ENCODE data around the gene RTEL1. TPM values are rescaled to one million over a fixed set of nuclear protein-coding genes. Genes with fewer than 3 reads are reported as not detected.

The RTEL1 gene
- total RNA-seq, 4 donors from 2014 or later, result 14.1 to 87.4 (median 54.2) TPM

- H3K27me3 ChIP-seq, result no peaks in the 10 kb centered on the region
- no peaks in the 10 kb centered on the region for H3K9me3 ChIP-seq
- no peak overlapping the region for H3K27ac ChIP-seq
- no peak for DNase-seq
- 90 to 95% methylated on average over 3 to 13 of the region's 26 CpGs for WGBS, 2 donors
- TF ChIP-seq POLR2A (IDR thresholded peaks at IDR 0.05) (no peak), CTCF (IDR thresholded peaks at IDR 0.05) (no peak)
- H3K4me3 ChIP-seq (replicated peaks in 1 of 3), result no peak overlapping the region
- H3K4me1 ChIP-seq, result peaks cover 8% of the 10 kb centered on the region in 2 donors
- intact Hi-C loops (cut with DNase I), result no loop called here
- H3K36me3 ChIP-seq, result peaks cover 31 to 46% of the 10 kb centered on the region in 2 donors
Observed at GRCh38 chr20:63663332-63664066, 5.4 kb downstream of the RTEL1 start.

- H3K4me1 ChIP-seq, result peaks cover 3% of the 10 kb centered on the region in 2 donors
- H3K9me3 ChIP-seq, result no peaks in the 10 kb centered on the region
- no peak for DNase-seq
- intact Hi-C loops (cut with DNase I), result no loop called here
- H3K4me3 ChIP-seq (replicated peaks in 1 of 3), result no peak overlapping the region
- TF ChIP-seq CTCF (IDR thresholded peaks at IDR 0.05) (no peak), POLR2A (IDR thresholded peaks at IDR 0.05) (no peak)
- 90 to 95% methylated on average over 9 to 13 of the region's 22 CpGs for WGBS, 2 donors
- H3K36me3 ChIP-seq, result peaks cover 35 to 51% of the 10 kb centered on the region in 2 donors
- no peaks in the 10 kb centered on the region for H3K27me3 ChIP-seq
- H3K27ac ChIP-seq, result no peak overlapping the region
Observed at GRCh38 chr20:63664143-63664851, 6.2 kb downstream of the RTEL1 start.

- no peak for TF ChIP-seq CTCF (IDR thresholded peaks at IDR 0.05)
- TF ChIP-seq POLR2A (IDR thresholded peaks at IDR 0.05), result no peak
- Histone ChIP-seq H3K36me3 (peaks cover 35 to 51% of the 10 kb centered on the region in 2 donors), H3K27me3 (no peaks in the 10 kb centered on the region), H3K4me3 (replicated peaks in 1 of 3) (no peak overlapping the region), H3K27ac (no peak overlapping the region), H3K4me1 (no peaks in the 10 kb centered on the region), H3K9me3 (no peaks in the 10 kb centered on the region)
- no peak for DNase-seq
- WGBS, 2 donors, result 77 to 95% methylated on average over 5 to 14 of the region's 18 CpGs
- intact Hi-C loops (cut with DNase I), result no loop called here
Observed at GRCh38 chr20:63664861-63665594, 6.9 kb downstream of the RTEL1 start.

GRCh38 chr20:63665708-63666107 is 7.6 kb downstream of the RTEL1 start:
- no peak overlapping the region for H3K4me3 ChIP-seq (replicated peaks in 1 of 3)
- TF ChIP-seq CTCF (IDR thresholded peaks at IDR 0.05) (no peak), POLR2A (IDR thresholded peaks at IDR 0.05) (no peak)
- intact Hi-C loops (cut with DNase I), result no loop called here
- H3K27ac ChIP-seq, result no peak overlapping the region
- H3K27me3 ChIP-seq, result no peaks in the 10 kb centered on the region
- no peaks in the 10 kb centered on the region for H3K9me3 ChIP-seq
- no peaks in the 10 kb centered on the region for H3K4me1 ChIP-seq
- WGBS, 2 donors, result 96 to 97% methylated on average over 5 to 9 of the region's 14 CpGs
- no peak for DNase-seq
- peaks cover 35 to 51% of the 10 kb centered on the region in 2 donors for H3K36me3 ChIP-seq
